Subcutaneous adipose tissue (tissue), 4 donors: Measurements from ENCODE around the gene EGR1. TPM values are rescaled to one million over a fixed set of nuclear protein-coding genes. Genes with fewer than 3 reads are reported as not detected.

Experiments used
- total RNA-seq, 4 donors: library from RNA; depleted of rRNA; stranded (reverse); fragments of >200 nt; gene quantifications; one replicate each; pipeline ENCODE4 v1.1.0, GENCODE V29; 2016
- TF ChIP-seq, protein P1 (sequence below): fragments of 450-650 bp; IDR thresholded peaks from one replicate; pipeline ENCODE4 v1.5.1; 2016; ENCODE audit warnings: low read depth, mild to moderate bottlenecking, control low read depth, antibody characterized with exemption, moderate library complexity

EGR1 gene
- total RNA-seq, 4 donors from 2014 or later, result 2.6 to 21.5 (median 10.4) TPM

DNA sequence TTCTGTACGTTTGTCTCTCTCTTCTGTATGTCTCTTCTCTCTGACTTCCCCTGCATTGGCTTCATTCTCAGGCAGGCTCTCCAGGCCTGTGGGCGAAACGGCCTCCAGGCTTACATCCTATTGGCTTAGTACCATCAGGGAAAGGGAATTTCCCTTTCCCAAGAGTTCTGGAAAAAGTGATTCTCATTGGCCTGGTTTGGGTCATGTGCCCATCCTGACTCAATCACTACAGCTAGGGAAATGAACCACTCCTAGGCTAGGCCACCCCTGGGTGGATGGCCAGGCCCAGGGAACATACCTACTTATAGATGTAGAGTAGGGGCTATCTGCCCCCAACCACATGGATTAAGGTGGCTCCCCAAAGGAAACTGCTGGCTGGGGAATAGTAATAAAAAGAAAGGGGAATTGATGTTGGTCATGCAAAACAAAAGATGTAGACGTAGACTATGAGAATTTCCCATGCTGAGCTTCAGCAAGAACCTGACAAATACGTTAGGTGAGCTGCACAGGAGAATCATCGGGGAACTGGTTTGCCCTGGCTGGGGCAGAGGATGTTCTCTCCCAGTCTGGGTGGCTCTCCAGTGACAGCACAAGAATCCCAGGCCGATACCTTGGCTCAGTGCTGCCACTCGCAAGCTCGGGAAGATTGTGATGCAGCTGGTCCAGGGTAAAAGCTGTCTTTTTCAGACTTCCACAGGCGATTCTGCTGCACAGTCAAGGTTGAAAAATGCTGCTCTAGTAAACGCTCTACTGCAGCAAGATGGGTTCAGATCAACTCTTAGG is 3.7 kb upstream of the EGR1 start:
- TF ChIP-seq, protein P1, sequence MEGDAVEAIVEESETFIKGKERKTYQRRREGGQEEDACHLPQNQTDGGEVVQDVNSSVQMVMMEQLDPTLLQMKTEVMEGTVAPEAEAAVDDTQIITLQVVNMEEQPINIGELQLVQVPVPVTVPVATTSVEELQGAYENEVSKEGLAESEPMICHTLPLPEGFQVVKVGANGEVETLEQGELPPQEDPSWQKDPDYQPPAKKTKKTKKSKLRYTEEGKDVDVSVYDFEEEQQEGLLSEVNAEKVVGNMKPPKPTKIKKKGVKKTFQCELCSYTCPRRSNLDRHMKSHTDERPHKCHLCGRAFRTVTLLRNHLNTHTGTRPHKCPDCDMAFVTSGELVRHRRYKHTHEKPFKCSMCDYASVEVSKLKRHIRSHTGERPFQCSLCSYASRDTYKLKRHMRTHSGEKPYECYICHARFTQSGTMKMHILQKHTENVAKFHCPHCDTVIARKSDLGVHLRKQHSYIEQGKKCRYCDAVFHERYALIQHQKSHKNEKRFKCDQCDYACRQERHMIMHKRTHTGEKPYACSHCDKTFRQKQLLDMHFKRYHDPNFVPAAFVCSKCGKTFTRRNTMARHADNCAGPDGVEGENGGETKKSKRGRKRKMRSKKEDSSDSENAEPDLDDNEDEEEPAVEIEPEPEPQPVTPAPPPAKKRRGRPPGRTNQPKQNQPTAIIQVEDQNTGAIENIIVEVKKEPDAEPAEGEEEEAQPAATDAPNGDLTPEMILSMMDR, result no peak

DNA sequence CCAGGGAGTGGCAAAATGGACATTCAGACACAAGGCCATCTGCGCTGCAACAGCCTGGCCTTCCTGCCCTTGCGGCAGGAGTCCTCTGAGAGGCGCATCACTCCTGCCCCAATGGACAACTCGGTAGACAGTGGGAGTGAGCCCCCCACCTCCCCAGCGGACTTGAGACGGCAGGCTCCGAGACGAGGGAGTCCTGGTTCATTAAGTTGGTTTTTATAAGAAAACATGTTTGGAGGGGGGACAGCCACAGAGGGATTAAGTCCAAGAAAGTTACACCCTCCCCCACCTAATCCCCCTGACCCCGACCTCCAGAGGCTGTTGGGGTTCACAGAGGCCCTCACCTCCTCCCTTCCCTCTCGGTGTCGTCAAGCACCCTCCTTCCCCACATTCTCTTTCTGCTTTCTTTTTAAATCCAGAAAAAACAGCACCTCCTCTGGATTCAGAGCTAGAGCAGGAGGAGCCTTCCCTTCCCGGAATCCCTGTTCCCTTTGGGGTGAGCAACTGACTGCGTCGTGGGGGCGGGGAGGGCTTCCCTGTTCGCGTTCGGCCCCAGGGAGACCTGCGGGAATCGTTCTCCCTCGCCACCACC is 1.8 kb upstream of the EGR1 start:
- TF ChIP-seq, protein P1, result no peak

DNA sequence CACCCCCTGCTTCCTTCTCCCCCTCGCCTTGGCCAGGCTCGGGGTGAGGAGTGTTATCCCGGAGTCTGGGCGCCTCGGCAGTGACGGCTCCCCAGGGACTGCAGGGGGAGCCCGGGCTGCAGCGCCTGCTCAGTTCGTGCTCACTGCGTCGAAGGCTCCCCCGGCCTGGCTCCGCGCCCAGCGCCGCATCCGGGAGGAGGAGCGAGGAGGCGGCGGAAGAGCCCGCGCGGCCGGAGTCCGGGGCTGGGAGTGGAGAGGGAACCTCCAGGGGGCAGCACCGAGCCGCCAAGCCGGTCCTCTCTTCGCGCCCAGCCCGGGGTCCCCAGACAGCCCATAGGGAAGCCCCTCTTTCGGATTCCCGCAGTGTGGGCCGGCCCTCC is 1.3 kb upstream of the EGR1 start:
- TF ChIP-seq, protein P1, result no peak

DNA sequence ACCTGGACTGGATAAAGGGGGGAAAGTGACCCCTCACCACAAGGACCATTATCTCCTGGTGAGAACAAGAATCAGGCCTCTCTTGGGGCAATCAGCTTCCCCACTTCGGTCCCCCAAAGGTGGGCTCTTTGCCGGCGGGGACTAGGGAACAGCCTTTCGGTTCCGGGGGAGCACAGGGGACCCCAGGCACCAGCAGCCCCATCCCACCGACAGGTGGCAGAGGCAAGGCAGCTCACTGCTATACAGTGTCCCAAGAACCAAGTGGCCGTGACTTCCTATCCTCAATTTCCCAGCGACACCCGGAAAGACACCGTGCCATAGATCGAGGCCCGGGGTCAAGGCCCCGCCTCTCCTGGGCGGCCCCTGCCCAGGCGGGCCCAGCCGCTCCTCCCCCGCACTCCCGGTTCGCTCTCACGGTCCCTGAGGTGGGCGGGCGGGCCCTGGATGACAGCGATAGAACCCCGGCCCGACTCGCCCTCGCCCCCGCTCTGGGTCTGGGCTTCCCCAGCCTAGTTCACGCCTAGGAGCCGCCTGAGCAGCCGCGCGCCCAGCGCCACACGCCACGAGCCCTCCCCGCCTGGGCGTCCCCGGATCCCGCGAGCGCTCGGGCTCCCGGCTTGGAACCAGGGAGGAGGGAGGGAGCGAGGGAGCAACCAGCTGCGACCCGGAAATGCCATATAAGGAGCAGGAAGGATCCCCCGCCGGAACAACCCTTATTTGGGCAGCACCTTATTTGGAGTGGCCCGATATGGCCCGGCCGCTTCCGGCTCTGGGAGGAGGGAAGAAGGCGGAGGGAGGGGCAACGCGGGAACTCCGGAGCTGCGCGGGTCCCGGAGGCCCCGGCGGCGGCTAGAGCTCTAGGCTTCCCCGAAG is 655 bp upstream of the EGR1 start:
- TF ChIP-seq, protein P1, result no peak

DNA sequence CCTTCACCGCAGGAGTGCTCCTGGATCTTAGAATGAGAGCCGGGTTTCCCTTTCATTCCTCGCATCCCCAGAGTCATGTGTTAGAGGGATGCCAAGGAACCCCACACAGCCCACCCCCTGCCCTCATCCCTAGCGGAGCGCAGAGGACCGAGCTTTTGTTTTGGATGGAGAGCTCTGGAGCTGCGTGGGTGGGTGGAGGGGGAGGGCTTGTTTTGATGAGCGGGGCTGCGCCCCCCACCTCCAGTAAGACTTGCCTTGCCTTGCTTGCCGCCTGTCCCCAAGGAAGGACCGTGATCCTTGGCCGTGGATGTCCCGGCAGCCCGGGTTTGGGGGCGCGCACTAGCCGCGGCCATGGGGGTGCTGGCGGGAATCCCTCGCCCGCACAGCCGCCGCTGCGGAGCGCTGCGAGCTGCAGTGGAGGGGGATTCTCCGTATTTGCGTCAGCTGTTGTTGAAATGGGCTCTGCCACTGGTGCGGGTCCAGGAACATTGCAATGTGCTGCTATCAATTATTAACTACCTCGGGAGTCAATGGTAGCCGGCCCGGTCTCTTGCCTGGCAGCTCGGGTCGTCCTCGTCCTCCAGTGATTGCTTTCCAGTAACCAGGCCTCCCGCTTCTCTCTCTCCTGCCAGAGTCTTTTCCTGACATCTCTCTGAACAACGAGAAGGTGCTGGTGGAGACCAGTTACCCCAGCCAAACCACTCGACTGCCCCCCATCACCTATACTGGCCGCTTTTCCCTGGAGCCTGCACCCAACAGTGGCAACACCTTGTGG is 1.0 kb downstream of the EGR1 start:
- TF ChIP-seq, protein P1, result no peak

DNA sequence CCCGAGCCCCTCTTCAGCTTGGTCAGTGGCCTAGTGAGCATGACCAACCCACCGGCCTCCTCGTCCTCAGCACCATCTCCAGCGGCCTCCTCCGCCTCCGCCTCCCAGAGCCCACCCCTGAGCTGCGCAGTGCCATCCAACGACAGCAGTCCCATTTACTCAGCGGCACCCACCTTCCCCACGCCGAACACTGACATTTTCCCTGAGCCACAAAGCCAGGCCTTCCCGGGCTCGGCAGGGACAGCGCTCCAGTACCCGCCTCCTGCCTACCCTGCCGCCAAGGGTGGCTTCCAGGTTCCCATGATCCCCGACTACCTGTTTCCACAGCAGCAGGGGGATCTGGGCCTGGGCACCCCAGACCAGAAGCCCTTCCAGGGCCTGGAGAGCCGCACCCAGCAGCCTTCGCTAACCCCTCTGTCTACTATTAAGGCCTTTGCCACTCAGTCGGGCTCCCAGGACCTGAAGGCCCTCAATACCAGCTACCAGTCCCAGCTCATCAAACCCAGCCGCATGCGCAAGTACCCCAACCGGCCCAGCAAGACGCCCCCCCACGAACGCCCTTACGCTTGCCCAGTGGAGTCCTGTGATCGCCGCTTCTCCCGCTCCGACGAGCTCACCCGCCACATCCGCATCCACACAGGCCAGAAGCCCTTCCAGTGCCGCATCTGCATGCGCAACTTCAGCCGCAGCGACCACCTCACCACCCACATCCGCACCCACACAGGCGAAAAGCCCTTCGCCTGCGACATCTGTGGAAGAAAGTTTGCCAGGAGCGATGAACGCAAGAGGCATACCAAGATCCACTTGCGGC is 1.8 kb downstream of the EGR1 start:
- TF ChIP-seq, protein P1, result no peak
